Measurements from ENCODE around the gene SLC22A4.

- TF ChIP-seq EZH2 (IDR thresholded peaks at IDR 0.05; ENCODE audit: insufficient read depth, poor library complexity, severe bottlenecking) (no peak), EZH2phosphoT487 (IDR thresholded peaks at IDR 0.05; ENCODE audit: insufficient read depth, low read depth) (no peak)
Observed at GRCh38 chr5:132297211-132297940, 3.2 kb downstream of the SLC22A4 start.

Data from GM23248 (cell line).